ENCODE results near the gene ZNF319.

GRCh38 chr16:57997176-57997527 is 3.3 kb downstream of the ZNF319 start:
- TF ChIP-seq CTCF (IDR thresholded peaks at IDR 0.05; ENCODE audit: insufficient read depth, low read depth, low read length) = no peak
- no peak for TF ChIP-seq EZH2 (IDR thresholded peaks at IDR 0.05; ENCODE audit: insufficient read depth, low read length)

All from astrocyte (in vitro differentiated cells and primary cell).